Spleen (tissue), 11 donors: ENCODE data around the gene FOXP1. TPM values are rescaled to one million over a fixed set of nuclear protein-coding genes. Genes with fewer than 3 reads are reported as not detected.

Source experiments
- DNase-seq: peaks from one replicate; pipeline ENCODE4 v3.0.0-alpha.2; 2020
- H3K27ac ChIP-seq, 8 donors: fragments of 200-600 bp; sonication (generic) in 7 of 8; 1 replicate in 4 of 8; 2 replicates in 4 of 8; pipeline versions ENCODE4 v1.5.0 to v1.8.0; 2016 to 2021; ENCODE audit warnings: inconsistent platforms in 4 of 8, mild to moderate bottlenecking in 4 of 8, moderate library complexity in 1 of 8
- H3K27me3 ChIP-seq, 7 donors: fragments of 200-600 bp; sonication (generic) in 6 of 7; replicated peaks in 1 of 7; 1 replicate in 4 of 7; 2 replicates in 3 of 7; pipeline versions ENCODE4 v1.5.0 to v1.8.0; 2016 to 2021; ENCODE audit warnings: inconsistent platforms in 3 of 7, mild to moderate bottlenecking in 1 of 7
- H3K36me3 ChIP-seq, 6 donors: fragments of 200-600 bp; sonication (generic) in 5 of 6; 1 replicate in 4 of 6; 2 replicates in 2 of 6; pipeline versions ENCODE4 v1.5.0 to v1.8.0; 2016 to 2021; ENCODE audit warnings: inconsistent platforms in 2 of 6
- H3K4me1 ChIP-seq, 6 donors: fragments of 200-600 bp; sonication (generic) in 5 of 6; 1 replicate in 3 of 6; 2 replicates in 3 of 6; pipeline versions ENCODE4 v1.5.0 to v1.8.0; 2016 to 2021; ENCODE audit warnings: inconsistent platforms in 3 of 6
- H3K4me3 ChIP-seq, 8 donors: fragments of 200-600 bp; sonication (generic) in 7 of 8; 1 replicate in 4 of 8; 2 replicates in 4 of 8; pipeline versions ENCODE4 v1.5.0 to v1.8.0; 2016 to 2021; ENCODE audit warnings: inconsistent platforms in 4 of 8, mild to moderate bottlenecking in 4 of 8, moderate library complexity in 2 of 8
- H3K9me3 ChIP-seq, 8 donors: fragments of 200-600 bp; sonication (generic) in 7 of 8; 1 replicate in 4 of 8; 2 replicates in 4 of 8; pipeline versions ENCODE4 v1.5.0 to v1.8.0; 2016 to 2021; ENCODE audit warnings: inconsistent platforms in 4 of 8
- CTCF ChIP-seq, 11 experiments: fragments of 200-600 bp in 7 of 11; fragments of 450-650 bp in 4 of 11; sonication (generic) in 4 of 11; IDR thresholded peaks in 8 of 11; conservative IDR thresholded peaks in 3 of 11; 1 replicate in 7 of 11; 2 replicates in 4 of 11; pipeline versions ENCODE4 v1.4.0 to v1.8.0; 2016 to 2021; ENCODE audit warnings: antibody characterized with exemption in 11 of 11, inconsistent platforms in 4 of 11, mild to moderate bottlenecking in 1 of 11
- POLR2A ChIP-seq, 3 donors: fragments of 450-650 bp; IDR thresholded peaks; one replicate each; pipeline ENCODE4 v1.5.1; 2017; ENCODE audit warnings: antibody characterized with exemption in 3 of 3, mild to moderate bottlenecking in 1 of 3
- POLR2AphosphoS5 ChIP-seq, 3 donors: sonication (generic); formaldehyde crosslinking; IDR thresholded peaks; one replicate each; pipeline ENCODE4 v1.5.1; 2017; ENCODE audit warnings: antibody characterized with exemption in 3 of 3
- WGBS, 5 donors: extraction: QIAGEN DNeasy Blood & Tissue Kit in 3 of 5; methylation state at CpG; one replicate each; pipeline versions ENCODE4 v1.1.5 to v1.1.7; 2013 to 2018; 5-methylcytosine and 5-hydroxymethylcytosine counted together
- intact Hi-C: fragments of 100-400 bp; cut with DNase I; formaldehyde crosslinking; loops from one replicate; pipeline ENCODE4 v1.15.0; 2023; ENCODE audit warnings: low total_unique reads
- microRNA-seq, 3 donors: library from miRNA; unstranded; fragments of <30 nt; microRNA quantifications; one replicate each; pipeline versions ENCODE4 to v1.1.0, GENCODE V29; 2019 to 2020
- polyA plus RNA-seq, 3 donors: library from polyadenylated mRNA; stranded (reverse); fragments of 200-250 nt; gene quantifications; one replicate each; pipeline ENCODE4 v1.2.1, GENCODE V29; 2013
- small RNA-seq, 4 donors: library from RNA; depleted of rRNA; stranded (forward); fragments of <200 nt; gene quantifications; one replicate each; pipeline ENCODE3, GENCODE V24; 2016
- total RNA-seq, 7 donors: library from RNA; depleted of rRNA in 3 of 7; stranded (reverse); fragments of >200 nt in 3 of 7; fragmentation: NEBNext Ultra II Directional in 4 of 7; extraction: Animal tissue kit (Norgen Biotek cat#: 25700) in 4 of 7; gene quantifications; one replicate each; pipeline versions ENCODE4 v1.1.0 to v1.2.1, GENCODE V29; 2016 to 2021
- donor health status: healthy with polysubstance abuse.
- donor health status: DM: no; HTN: no; CAD: no; lungs with moderate emphysema.
- donor health status: DM: no; HTN: no; CAD: no.
- donor health status: Bipolar disorder and iron deficiency.
- donor health status: healthy.
- donor health status: DM: no; HTN: no; CAD: no.
- donor health status: DM: yes; HTN: yes; CAD: no.

The FOXP1 gene
- total and polyA plus RNA-seq, 10 donors: 11.1 to 202 (median 153) TPM

- H3K36me3 ChIP-seq: no peaks in the 10 kb centered on the region
- intact Hi-C loops: no loop called here
- no peak for DNase-seq
- H3K27me3 ChIP-seq: no peaks in the 10 kb centered on the region
- no peak overlapping the region for H3K4me3 ChIP-seq
- H3K27ac ChIP-seq: no peak overlapping the region
- H3K9me3 ChIP-seq: no peaks in the 10 kb centered on the region
- no peaks in the 10 kb centered on the region for H3K4me1 ChIP-seq
- 93 to 97% (median 97%) methylated on average over 1 of the region's 1 CpG for WGBS, 5 donors
- TF ChIP-seq CTCF (IDR thresholded peaks at IDR 0.05 in 8 of 11, conservative IDR thresholded peaks at IDR 0.05 in 3 of 11): no peak
These were observed 668.7 kb downstream of the FOXP1 start for GRCh38 chr3:70914862-70915261.

DNA sequence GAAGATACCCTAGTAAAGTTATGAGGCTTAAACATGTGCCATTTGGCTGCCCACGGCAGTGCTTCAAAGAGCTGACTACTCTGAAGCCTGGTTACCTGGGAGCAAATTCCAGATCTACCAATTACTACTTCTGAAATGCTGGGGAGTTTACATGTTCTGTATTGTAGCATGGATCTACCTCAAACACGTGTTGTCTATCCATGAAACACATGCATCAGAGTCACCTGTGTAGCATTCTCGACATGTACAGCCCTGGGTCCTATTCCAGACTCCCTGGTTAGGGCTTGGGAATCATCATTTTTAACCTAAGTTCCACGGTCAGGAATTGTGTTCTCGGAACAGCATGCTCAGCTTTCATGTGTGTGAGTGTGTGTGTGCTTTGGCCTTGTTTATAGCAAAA is 671.8 kb downstream of the FOXP1 start:
- H3K36me3 ChIP-seq: no peaks in the 10 kb centered on the region
- H3K4me3 ChIP-seq: no peak overlapping the region
- DNase-seq: no peak
- WGBS, 5 donors: 84 to 87% (median 86%) methylated on average over 5 of the region's 5 CpGs
- H3K9me3 ChIP-seq: no peaks in the 10 kb centered on the region
- no peak overlapping the region for H3K27ac ChIP-seq
- H3K27me3 ChIP-seq: no peaks in the 10 kb centered on the region
- no peak for TF ChIP-seq POLR2A (IDR thresholded peaks at IDR 0.05)
- no peak for TF ChIP-seq POLR2AphosphoS5 (IDR thresholded peaks at IDR 0.05)
- TF ChIP-seq CTCF (IDR thresholded peaks at IDR 0.05 in 8 of 11, conservative IDR thresholded peaks at IDR 0.05 in 3 of 11): no peak
- intact Hi-C loops: no loop called here
- H3K4me1 ChIP-seq: no peaks in the 10 kb centered on the region

GRCh38 chr3:70905491-70905890 is 678.0 kb downstream of the FOXP1 start:
- H3K4me1 ChIP-seq: no peaks in the 10 kb centered on the region
- H3K4me3 ChIP-seq: no peak overlapping the region
- no peaks in the 10 kb centered on the region for H3K36me3 ChIP-seq
- intact Hi-C loops: no loop called here
- TF ChIP-seq POLR2AphosphoS5 (IDR thresholded peaks at IDR 0.05): no peak
- TF ChIP-seq CTCF (IDR thresholded peaks at IDR 0.05 in 8 of 11, conservative IDR thresholded peaks at IDR 0.05 in 3 of 11): no peak
- no peak for TF ChIP-seq POLR2A (IDR thresholded peaks at IDR 0.05)
- H3K27me3 ChIP-seq: no peaks in the 10 kb centered on the region
- WGBS, 5 donors: 91 to 96% (median 94%) methylated on average over 11 of the region's 11 CpGs
- DNase-seq: no peak
- H3K27ac ChIP-seq: no peak overlapping the region
- H3K9me3 ChIP-seq: no peaks in the 10 kb centered on the region

Small RNAs within 50 kb of the gene (microRNA-seq; reads per million reads assigned to microRNA genes)
- 1.8 to 4.6 (median 2.8) reads per million in 3 donors for gene MIR1284

Small RNAs within 50 kb of the gene (small RNA-seq; reads per million reads assigned to genes)
- 0 to 0.34 (median 0.10) reads per million in 4 donors for gene MIR1284

Other genes starting within 250 kb of the FOXP1 start
- 10 to 100 TPM; 35.1 to 52.3 (median 37.8) TPM for gene EIF4E3, start 141.7 kb upstream of the FOXP1 start, total RNA-seq
- gene EIF4E3, start 141.7 kb upstream of the FOXP1 start, polyA plus RNA-seq: 10 to 100 TPM in 1 of 3 donors, 1 to 10 TPM in 2; 5.0 to 13.9 (median 5.8) TPM
- gene GPR27, start 170.1 kb upstream of the FOXP1 start, total RNA-seq: 10 to 100 TPM in 3 of 7 donors, 1 to 10 TPM in 4; 4.6 to 15.3 (median 7.3) TPM
- gene GPR27, start 170.1 kb upstream of the FOXP1 start, polyA plus RNA-seq: 1 to 10 TPM in 1 of 3 donors, under 1 TPM in 2; 0.37 to 1.6 (median 0.71) TPM
- gene PROK2, start 201.4 kb upstream of the FOXP1 start, total RNA-seq: 10 to 100 TPM; 17.6 to 78.5 (median 37.1) TPM
- 1 to 10 TPM; 1.7 to 9.1 (median 4.7) TPM for gene PROK2, start 201.4 kb upstream of the FOXP1 start, polyA plus RNA-seq